HG03175 (cell line): ENCODE results near the gene LAMA2.
"Not testable (repeated sequence)": the region's sequence is repeated elsewhere in the genome, so short reads cannot be mapped to it uniquely, and the experiment has no call there.

Source experiments
- ATAC-seq: cut with Tn5 transposase; IDR thresholded peaks from one replicate; pipeline ENCODE4 v1.9.1; 2021; ENCODE audit warnings: mild to moderate bottlenecking, moderate library complexity; ENCODE audit not compliant: unreplicated experiment

LAMA2 gene

GRCh38 chr6:129073691-129074395, 190.9 kb downstream of the LAMA2 start:
- ATAC-seq = no peak

GRCh38 chr6:129084406-129084805, 201.5 kb downstream of the LAMA2 start:
- no peak for ATAC-seq

- ATAC-seq = not testable (repeated sequence)
Observed at GRCh38 chr6:129088481-129088880, 205.5 kb downstream of the LAMA2 start.

- ATAC-seq = no peak
Observed at GRCh38 chr6:129089357-129089756, 206.4 kb downstream of the LAMA2 start.

GRCh38 chr6:129094147-129094546, 211.2 kb downstream of the LAMA2 start:
- ATAC-seq = no peak

GRCh38 chr6:129096651-129097290, 213.8 kb downstream of the LAMA2 start:
- no peak for ATAC-seq

- ATAC-seq = no peak
Observed at GRCh38 chr6:129098061-129098553, 215.2 kb downstream of the LAMA2 start.

GRCh38 chr6:129099696-129100095, 216.8 kb downstream of the LAMA2 start:
- no peak for ATAC-seq

- no peak for ATAC-seq
Observed at GRCh38 chr6:129100164-129100563, 217.2 kb downstream of the LAMA2 start.

- ATAC-seq = no peak
Observed at GRCh38 chr6:129102741-129103140, 219.8 kb downstream of the LAMA2 start.

- no peak for ATAC-seq
Observed at GRCh38 chr6:129104131-129104530, 221.2 kb downstream of the LAMA2 start.

- ATAC-seq = no peak
Observed at GRCh38 chr6:129104560-129104959, 221.6 kb downstream of the LAMA2 start.

GRCh38 chr6:129105035-129105434, 222.1 kb downstream of the LAMA2 start:
- no peak for ATAC-seq

- ATAC-seq = no peak
Observed at GRCh38 chr6:129105793-129106192, 222.9 kb downstream of the LAMA2 start.

GRCh38 chr6:129108337-129108736, 225.4 kb downstream of the LAMA2 start:
- ATAC-seq = no peak

GRCh38 chr6:129110690-129111343, 227.9 kb downstream of the LAMA2 start:
- ATAC-seq = no peak

- ATAC-seq = no peak
Observed at GRCh38 chr6:129111346-129111745, 228.4 kb downstream of the LAMA2 start.

- no peak for ATAC-seq
Observed at GRCh38 chr6:129111853-129112252, 228.9 kb downstream of the LAMA2 start.

- ATAC-seq = no peak
Observed at GRCh38 chr6:129112591-129112990, 229.7 kb downstream of the LAMA2 start.

- ATAC-seq = no peak
Observed at GRCh38 chr6:129113637-129114036, 230.7 kb downstream of the LAMA2 start.

GRCh38 chr6:129114636-129115391, 231.9 kb downstream of the LAMA2 start:
- no peak for ATAC-seq
